Measurements from ENCODE around the gene SLITRK1.

Gene SLITRK1

GRCh38 chr13:83883061-83883523 is 818 bp upstream of the SLITRK1 start:
- Histone ChIP-seq H3K27ac (ENCODE audit: low read depth, low read length, severe bottlenecking) (no peak overlapping the region), H3K9me3 (ENCODE audit: control insufficient read depth, low read length) (no peaks in the 10 kb centered on the region), H3K4me3 (ENCODE audit: extremely low read depth, insufficient read depth, low read length, poor library complexity, severe bottlenecking) (peak overlapping the region; percentile 33), H3K36me3 (ENCODE audit: control insufficient read depth, insufficient read depth, low read length) (no peaks in the 10 kb centered on the region), H3K4me1 (ENCODE audit: control insufficient read depth, insufficient read depth, low read length, poor library complexity, severe bottlenecking) (no peaks in the 10 kb centered on the region)
- 0 to 4% methylated on average over 4 to 7 of the region's 14 CpGs for WGBS, 2 experiments (ENCODE audit: insufficient coverage in 2 of 2)

- Histone ChIP-seq H3K4me3 (ENCODE audit: extremely low read depth, insufficient read depth, low read length, poor library complexity, severe bottlenecking) (peak overlapping the region; percentile 33), H3K27ac (ENCODE audit: low read depth, low read length, severe bottlenecking) (no peak overlapping the region), H3K36me3 (ENCODE audit: control insufficient read depth, insufficient read depth, low read length) (no peaks in the 10 kb centered on the region), H3K9me3 (ENCODE audit: control insufficient read depth, low read length) (no peaks in the 10 kb centered on the region), H3K4me1 (ENCODE audit: control insufficient read depth, insufficient read depth, low read length, poor library complexity, severe bottlenecking) (no peaks in the 10 kb centered on the region)
- WGBS, 2 experiments (ENCODE audit: insufficient coverage in 2 of 2), result 0% methylated on average over 2 of the region's 9 CpGs; no CpG with 5 or more reads in 1 of the 2 experiments
These were observed 309 bp upstream of the SLITRK1 start for GRCh38 chr13:83882606-83882959.

- H3K4me3 ChIP-seq (ENCODE audit: extremely low read depth, insufficient read depth, low read length, poor library complexity, severe bottlenecking), result peak overlapping the region; percentile 12
- H3K9me3 ChIP-seq (ENCODE audit: control insufficient read depth, low read length), result no peaks in the 10 kb centered on the region
- WGBS, 2 experiments (ENCODE audit: insufficient coverage in 2 of 2), result 2 to 4% methylated on average over 10 to 15 of the region's 19 CpGs
- no peaks in the 10 kb centered on the region for H3K36me3 ChIP-seq (ENCODE audit: control insufficient read depth, insufficient read depth, low read length)
- no peaks in the 10 kb centered on the region for H3K4me1 ChIP-seq (ENCODE audit: control insufficient read depth, insufficient read depth, low read length, poor library complexity, severe bottlenecking)
- no peak overlapping the region for H3K27ac ChIP-seq (ENCODE audit: low read depth, low read length, severe bottlenecking)
These were observed 1.1 kb downstream of the SLITRK1 start for GRCh38 chr13:83881140-83881684.

GRCh38 chr13:83880275-83881139 is 1.8 kb downstream of the SLITRK1 start:
- no peaks in the 10 kb centered on the region for H3K9me3 ChIP-seq (ENCODE audit: control insufficient read depth, low read length)
- no peak overlapping the region for H3K27ac ChIP-seq (ENCODE audit: low read depth, low read length, severe bottlenecking)
- no peaks in the 10 kb centered on the region for H3K4me1 ChIP-seq (ENCODE audit: control insufficient read depth, insufficient read depth, low read length, poor library complexity, severe bottlenecking)
- H3K36me3 ChIP-seq (ENCODE audit: control insufficient read depth, insufficient read depth, low read length), result no peaks in the 10 kb centered on the region
- WGBS, 2 experiments (ENCODE audit: insufficient coverage in 2 of 2), result 13% methylated on average over 17 to 22 of the region's 26 CpGs
- peak overlapping the region; percentile 12 for H3K4me3 ChIP-seq (ENCODE audit: extremely low read depth, insufficient read depth, low read length, poor library complexity, severe bottlenecking)

DNA sequence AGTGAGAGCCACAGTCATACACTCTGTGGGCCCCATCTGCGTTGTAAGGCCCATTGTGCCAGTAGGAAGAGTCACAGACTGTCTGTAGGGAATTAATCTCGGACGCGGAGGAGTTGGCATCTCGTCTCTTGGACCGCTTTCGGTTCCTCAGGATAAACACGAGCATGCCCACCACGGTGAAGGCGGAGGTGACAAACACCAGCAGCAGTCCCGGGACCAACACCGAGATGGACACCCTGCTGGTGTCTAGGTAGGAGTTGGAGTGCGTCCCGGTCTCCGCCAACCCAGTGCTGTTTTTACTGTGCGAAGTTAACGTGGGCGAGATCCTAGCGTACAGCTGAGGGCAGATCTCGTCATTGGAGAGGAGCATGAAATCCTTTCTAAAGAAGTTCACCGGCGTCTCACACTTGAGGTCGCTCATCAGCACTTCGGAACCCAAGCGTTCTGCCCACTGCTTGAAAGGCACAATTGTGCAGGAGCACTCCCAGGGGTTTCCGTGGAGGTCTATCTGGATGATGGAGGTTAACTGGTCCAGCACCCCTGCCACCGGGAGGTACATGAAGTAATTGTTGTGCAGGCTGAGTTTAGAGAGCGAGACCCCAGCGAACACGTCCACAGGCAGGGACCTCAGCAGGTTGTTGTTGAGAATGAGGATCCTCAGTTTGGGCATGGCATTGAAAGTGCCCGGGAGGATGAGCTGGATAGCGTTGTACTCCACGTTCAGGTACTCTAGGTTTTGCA is 2.7 kb downstream of the SLITRK1 start:
- H3K4me3 ChIP-seq (ENCODE audit: extremely low read depth, insufficient read depth, low read length, poor library complexity, severe bottlenecking), result no peak overlapping the region
- no peaks in the 10 kb centered on the region for H3K36me3 ChIP-seq (ENCODE audit: control insufficient read depth, insufficient read depth, low read length)
- H3K27ac ChIP-seq (ENCODE audit: low read depth, low read length, severe bottlenecking), result no peak overlapping the region
- no peaks in the 10 kb centered on the region for H3K4me1 ChIP-seq (ENCODE audit: control insufficient read depth, insufficient read depth, low read length, poor library complexity, severe bottlenecking)
- no peaks in the 10 kb centered on the region for H3K9me3 ChIP-seq (ENCODE audit: control insufficient read depth, low read length)
- 4 to 5% methylated on average over 31 to 33 of the region's 33 CpGs for WGBS, 2 experiments (ENCODE audit: insufficient coverage in 2 of 2)

DNA sequence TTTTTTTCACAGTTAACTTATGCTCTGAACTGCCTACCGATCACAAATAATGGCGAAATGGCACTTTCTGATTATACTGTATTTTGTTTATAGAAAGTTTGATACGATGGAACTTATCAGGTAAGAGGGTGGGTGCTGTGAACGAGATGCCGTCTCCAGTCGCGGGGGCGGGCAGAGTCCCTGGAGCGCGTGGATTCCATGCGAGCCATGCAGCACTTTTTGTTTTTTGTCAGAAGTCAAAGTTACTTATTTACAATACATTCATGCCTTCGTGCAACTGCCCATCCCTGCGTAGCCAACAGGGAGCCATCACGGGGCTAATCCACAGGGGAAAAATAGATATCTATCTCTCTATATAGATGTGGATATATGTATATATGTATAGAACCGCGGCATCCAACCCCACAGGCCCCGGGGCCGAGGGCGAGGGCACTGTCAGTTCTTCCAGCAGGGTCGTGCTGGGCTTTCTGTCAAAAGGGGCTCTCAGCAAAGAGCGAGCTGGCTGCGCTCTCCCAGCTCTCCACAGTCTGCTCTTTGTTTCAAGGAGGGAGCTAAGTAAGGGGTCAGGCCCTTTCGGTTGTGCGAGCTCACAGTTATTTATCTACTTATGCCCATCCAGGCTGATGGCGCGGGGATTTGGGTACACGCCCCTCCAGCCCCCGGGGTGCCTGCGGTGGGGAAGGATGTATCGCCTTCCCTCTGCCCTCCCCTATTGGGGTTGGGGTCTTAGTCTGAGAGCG is 3.4 kb downstream of the SLITRK1 start:
- Histone ChIP-seq H3K27ac (ENCODE audit: low read depth, low read length, severe bottlenecking) (no peak overlapping the region), H3K4me1 (ENCODE audit: control insufficient read depth, insufficient read depth, low read length, poor library complexity, severe bottlenecking) (no peaks in the 10 kb centered on the region), H3K4me3 (ENCODE audit: extremely low read depth, insufficient read depth, low read length, poor library complexity, severe bottlenecking) (no peak overlapping the region), H3K9me3 (ENCODE audit: control insufficient read depth, low read length) (no peaks in the 10 kb centered on the region), H3K36me3 (ENCODE audit: control insufficient read depth, insufficient read depth, low read length) (no peaks in the 10 kb centered on the region)
- 3 to 7% methylated on average over 9 to 11 of the region's 31 CpGs for WGBS, 2 experiments (ENCODE audit: insufficient coverage in 2 of 2)

- Histone ChIP-seq H3K4me3 (ENCODE audit: extremely low read depth, insufficient read depth, low read length, poor library complexity, severe bottlenecking) (no peak overlapping the region), H3K36me3 (ENCODE audit: control insufficient read depth, insufficient read depth, low read length) (no peaks in the 10 kb centered on the region), H3K4me1 (ENCODE audit: control insufficient read depth, insufficient read depth, low read length, poor library complexity, severe bottlenecking) (no peaks in the 10 kb centered on the region), H3K9me3 (ENCODE audit: control insufficient read depth, low read length) (no peaks in the 10 kb centered on the region), H3K27ac (ENCODE audit: low read depth, low read length, severe bottlenecking) (no peak overlapping the region)
- WGBS, 2 experiments (ENCODE audit: insufficient coverage in 2 of 2), result 32 to 35% methylated on average over 5 of the region's 12 CpGs
These were observed 4.5 kb downstream of the SLITRK1 start for GRCh38 chr13:83877651-83878355.

DNA sequence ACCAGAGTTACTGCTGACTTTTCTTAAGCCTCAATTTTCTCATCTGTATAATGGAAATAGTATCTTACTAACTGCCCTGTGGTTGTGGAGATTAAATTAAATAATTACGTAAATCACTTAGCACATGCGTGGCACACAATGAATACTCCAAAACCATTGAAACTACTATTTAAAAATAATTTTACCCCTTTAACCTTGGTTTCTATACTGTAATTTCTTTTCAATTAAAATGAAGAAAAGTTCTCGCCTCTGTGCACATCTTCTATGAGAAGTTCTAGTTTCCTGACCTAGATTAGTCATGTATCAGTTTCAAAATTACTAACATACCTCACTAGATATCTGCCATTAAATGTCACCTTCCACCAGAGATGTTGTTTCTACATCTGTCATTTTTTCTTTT is 5.7 kb downstream of the SLITRK1 start:
- no CpG with 5 or more reads among the region's 3 CpGs for WGBS, 2 experiments (ENCODE audit: insufficient coverage in 2 of 2)
- no peaks in the 10 kb centered on the region for H3K36me3 ChIP-seq (ENCODE audit: control insufficient read depth, insufficient read depth, low read length)
- no peak overlapping the region for H3K27ac ChIP-seq (ENCODE audit: low read depth, low read length, severe bottlenecking)
- no peak overlapping the region for H3K4me3 ChIP-seq (ENCODE audit: extremely low read depth, insufficient read depth, low read length, poor library complexity, severe bottlenecking)
- no peaks in the 10 kb centered on the region for H3K9me3 ChIP-seq (ENCODE audit: control insufficient read depth, low read length)
- H3K4me1 ChIP-seq (ENCODE audit: control insufficient read depth, insufficient read depth, low read length, poor library complexity, severe bottlenecking), result no peaks in the 10 kb centered on the region

DNA sequence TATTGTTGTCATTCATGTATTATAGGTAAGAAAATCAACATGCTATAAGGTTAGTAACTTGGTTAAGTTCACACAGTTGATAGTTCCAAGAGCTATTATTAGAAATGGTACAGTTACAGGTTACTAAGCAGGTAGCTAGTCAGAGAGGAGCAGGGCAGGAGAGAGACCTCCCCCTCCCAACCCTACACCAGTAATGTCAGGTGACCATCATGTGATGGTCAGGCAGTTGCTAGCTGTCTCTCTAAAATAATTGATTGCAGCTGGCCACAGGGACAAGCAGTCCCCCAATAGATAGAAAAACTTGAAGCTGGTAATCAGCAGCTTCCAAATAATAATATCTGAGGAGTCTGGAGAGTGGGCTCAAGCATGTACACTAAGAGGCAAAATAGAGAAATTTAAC is 14.6 kb downstream of the SLITRK1 start:
- no peak overlapping the region for H3K4me3 ChIP-seq (ENCODE audit: extremely low read depth, insufficient read depth, low read length, poor library complexity, severe bottlenecking)
- no peaks in the 10 kb centered on the region for H3K9me3 ChIP-seq (ENCODE audit: control insufficient read depth, low read length)
- no peaks in the 10 kb centered on the region for H3K4me1 ChIP-seq (ENCODE audit: control insufficient read depth, insufficient read depth, low read length, poor library complexity, severe bottlenecking)

More for the DNA sequence above, 14.6 kb downstream of the SLITRK1 start:
- Histone ChIP-seq H3K36me3 (ENCODE audit: control insufficient read depth, insufficient read depth, low read length) (no peaks in the 10 kb centered on the region), H3K27ac (ENCODE audit: low read depth, low read length, severe bottlenecking) (no peak overlapping the region)

Data from mesodermal cell (in vitro differentiated cells).